Measurements from ENCODE around the gene NT5C1A.

The NT5C1A gene

DNA sequence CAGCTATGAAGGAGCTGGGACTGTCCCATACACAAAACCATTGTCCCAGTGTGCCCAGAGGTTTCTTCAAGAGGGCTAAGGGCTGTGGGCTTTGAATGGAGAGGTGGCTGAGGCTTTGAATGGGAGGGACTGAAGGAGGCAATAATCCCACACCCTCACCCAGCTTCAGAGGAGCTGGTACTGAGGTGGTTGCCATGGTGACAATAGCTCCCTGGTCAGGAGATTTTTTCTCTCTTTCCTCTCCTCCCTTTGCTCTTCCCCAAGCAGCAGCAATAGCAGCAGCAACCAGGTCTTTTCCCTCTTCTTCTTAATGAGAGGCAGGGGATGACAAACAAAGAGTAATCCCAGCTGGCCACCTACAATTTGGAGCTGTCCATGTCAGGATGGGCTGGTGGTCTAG, 17.7 kb upstream of the NT5C1A start:
- DNase-seq = no peak

- DNase-seq = no peak
Measured at GRCh38 chr1:39689214-39689613, 17.3 kb upstream of the NT5C1A start.

DNA sequence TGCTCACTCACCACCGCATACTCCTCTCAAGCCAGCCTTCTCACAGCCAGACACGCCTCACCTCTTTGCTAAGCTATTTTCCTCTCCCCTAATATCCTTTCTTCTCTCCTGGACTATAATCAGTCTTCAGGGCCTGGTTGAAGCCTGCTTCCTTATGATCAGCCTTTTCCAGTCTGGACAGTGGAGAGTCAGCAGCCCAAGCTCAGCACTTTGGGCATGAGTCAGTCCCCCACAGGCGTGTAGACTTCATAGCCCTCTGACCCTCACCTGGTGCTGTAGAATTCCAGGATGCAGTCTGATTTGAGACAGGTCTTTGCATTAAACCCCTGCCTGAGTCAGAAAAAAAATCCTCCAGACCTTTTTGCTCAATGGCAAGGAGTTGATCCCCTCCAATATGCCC, 16.8 kb upstream of the NT5C1A start:
- no peak for DNase-seq

DNA sequence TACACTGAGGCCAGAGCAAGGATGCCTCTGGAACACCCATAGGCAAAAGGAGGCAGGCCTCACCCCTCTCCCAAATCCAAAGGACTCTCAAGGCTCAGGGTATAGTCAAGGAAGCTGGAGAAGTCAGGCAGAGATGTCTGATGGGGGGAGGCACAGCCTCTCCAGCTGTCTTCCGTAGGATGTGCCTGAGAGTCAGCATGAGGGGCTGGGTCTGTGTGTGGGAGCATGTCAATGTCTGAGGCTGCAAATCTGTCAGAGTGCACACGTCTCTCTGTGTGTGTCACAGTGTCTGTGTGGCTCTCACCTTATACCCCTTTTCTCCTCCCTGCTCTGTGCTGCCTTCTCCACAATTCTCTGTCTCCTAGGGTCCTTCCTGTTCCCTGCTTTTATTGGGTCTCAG, 15.3 kb upstream of the NT5C1A start:
- DNase-seq = no peak

DNA sequence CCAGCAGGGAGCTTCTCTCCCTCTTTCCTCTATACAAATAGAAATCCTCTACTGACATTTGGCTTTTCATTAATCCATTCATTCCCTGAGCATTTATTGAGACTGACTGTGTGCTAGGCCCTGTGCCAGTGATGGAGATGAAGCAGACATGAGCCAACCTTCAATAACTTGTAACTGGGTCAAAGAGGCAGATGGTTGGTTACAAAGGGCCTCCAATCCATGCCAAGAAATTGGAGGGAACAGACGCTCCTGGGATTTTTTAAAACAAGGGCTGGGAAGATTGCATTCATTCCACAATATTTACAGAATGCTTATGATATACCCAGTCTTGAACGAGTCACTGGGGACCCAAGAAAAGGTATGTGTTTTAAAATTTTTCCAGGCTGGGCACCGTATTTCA, 13.2 kb upstream of the NT5C1A start:
- no peak for DNase-seq

- DNase-seq = no peak
Measured at GRCh38 chr1:39684313-39684664, 12.4 kb upstream of the NT5C1A start.

- DNase-seq = no peak
Measured at GRCh38 chr1:39683591-39684312, 11.8 kb upstream of the NT5C1A start.

- no peak for DNase-seq
Measured at GRCh38 chr1:39681999-39682398, 10.1 kb upstream of the NT5C1A start.

- DNase-seq = no peak
Measured at GRCh38 chr1:39681294-39681693, 9.4 kb upstream of the NT5C1A start.

DNA sequence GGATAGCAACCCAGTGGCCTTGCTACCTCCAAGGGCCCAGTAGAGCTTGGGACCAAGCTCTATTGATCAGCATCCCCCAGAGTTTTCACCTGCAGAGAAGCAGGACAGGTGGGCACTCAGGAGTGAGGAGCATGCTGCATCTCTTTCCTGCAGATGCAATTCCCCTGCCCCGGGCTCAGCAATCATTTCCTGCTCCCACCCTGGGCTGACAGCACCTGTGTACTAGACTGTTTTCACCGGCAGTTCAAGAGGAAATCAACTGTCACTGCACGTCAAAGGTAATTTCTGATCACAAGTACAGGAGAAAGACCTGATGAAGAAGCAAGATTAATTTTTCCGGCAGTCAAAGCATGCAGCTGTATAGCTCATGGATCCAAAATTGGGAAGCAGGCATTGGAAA, 8.8 kb upstream of the NT5C1A start:
- no peak for DNase-seq

GRCh38 chr1:39679821-39680220, 7.9 kb upstream of the NT5C1A start:
- no peak for DNase-seq

GRCh38 chr1:39678889-39679288, 7.0 kb upstream of the NT5C1A start:
- DNase-seq = no peak

- no peak for DNase-seq
Measured at GRCh38 chr1:39677645-39678044, 5.7 kb upstream of the NT5C1A start.

GRCh38 chr1:39676948-39677548, 5.1 kb upstream of the NT5C1A start:
- no peak for DNase-seq

- no peak for DNase-seq
Measured at GRCh38 chr1:39675220-39675619, 3.3 kb upstream of the NT5C1A start.

GRCh38 chr1:39673215-39673614, 1.3 kb upstream of the NT5C1A start:
- no peak for DNase-seq

DNA sequence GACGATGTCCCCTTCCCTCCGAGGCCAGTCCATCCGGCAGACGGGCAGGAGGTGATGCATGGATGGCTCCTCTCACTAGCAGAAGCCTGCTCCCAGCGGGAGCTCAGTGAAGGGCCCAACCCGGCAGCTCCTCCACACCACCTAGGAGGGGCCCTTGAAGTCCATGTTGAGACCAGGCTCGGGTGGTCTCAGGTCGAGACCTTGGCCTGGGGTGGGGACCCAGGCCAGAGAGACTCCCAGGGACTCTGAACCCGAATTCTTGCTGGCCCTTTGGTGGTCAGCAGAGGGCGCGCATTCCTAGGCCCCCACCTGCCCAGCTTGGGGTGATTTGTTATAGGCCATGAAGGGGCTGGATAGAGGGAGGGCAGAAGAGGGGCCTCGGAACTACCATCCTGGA, 642 bp upstream of the NT5C1A start:
- no peak for DNase-seq

GRCh38 chr1:39671433-39671792, 494 bp downstream of the NT5C1A start:
- DNase-seq = no peak

GRCh38 chr1:39670689-39671088, 1.2 kb downstream of the NT5C1A start:
- DNase-seq = no peak

DNA sequence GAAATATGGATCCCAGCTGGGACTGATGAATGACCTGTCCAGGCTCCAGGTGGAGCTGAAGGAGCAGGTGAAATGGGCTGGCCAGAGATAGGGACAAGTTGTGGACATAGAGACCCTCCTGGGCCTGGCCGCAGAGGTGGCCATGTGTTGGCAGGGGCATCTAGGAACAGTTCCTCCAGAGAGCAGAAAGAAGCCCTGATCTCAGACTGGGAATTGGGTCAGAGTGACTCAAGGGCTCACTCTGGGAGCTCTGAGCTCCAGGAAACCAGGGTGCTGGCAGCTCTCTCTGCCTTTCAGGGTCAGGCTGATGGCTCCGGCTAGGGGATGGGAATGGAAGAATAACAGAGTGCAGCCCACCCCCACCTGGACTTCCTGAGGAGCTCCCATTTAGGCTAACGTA, 3.0 kb downstream of the NT5C1A start:
- DNase-seq = no peak

DNA sequence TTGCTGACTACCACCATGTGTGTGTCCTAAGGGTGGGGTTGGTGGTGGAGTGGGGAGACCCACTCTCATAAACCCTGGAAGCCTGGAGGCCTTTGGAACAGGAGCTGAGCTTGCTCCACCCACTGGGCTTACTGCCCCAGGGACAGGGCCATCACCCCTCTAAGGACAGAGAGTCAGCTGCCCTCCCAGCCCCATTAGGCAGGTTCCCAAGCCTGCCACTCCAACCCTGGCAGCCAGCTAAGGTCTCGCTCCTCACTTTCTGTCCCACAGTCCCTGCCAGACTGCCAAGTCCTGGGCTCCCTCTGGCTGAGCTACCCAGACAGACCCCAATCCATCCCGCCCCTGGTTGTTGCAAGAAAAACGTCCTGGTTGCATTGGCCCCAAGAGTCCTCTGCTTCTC, 3.8 kb downstream of the NT5C1A start:
- DNase-seq = no peak

DNA sequence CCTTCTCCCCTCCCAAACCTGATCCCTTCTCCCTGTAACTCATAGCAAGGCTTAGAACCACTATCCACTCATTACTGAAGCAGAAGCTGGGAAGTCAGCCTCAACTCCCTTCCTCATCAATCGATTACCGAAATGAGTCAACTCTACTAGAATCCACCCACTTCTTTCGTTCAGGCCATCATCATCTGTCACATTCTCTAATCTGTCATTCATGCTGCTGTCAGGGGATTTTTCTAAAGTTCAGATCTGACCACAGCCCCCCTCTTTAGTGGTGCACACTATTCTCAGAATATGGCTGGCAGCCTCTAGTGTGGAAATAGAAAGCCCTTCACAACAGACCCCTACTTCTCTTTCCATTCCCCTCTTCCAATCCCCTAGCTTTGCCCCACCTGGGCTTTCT, 5.1 kb downstream of the NT5C1A start:
- no peak for DNase-seq

GRCh38 chr1:39663559-39663958, 8.3 kb downstream of the NT5C1A start:
- no peak for DNase-seq

DNA sequence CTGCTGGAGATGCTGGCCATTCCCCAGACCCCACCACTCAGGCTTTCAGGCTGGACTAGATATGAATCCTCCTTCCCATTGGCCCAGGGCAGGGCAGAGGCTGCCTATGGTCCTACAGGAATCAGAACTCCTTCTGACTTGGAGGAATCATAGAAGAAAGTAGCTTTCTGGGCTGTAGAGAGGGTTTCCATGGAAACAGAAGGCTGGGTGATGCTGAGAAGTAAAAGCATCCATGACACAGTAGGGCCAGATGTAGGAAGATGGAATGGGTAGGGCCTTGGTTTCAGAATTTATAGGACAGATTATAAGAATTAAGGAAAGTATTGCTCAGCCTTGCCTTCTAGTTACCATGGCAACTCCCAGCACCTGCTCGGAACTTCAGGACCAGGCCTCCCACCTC, 9.0 kb downstream of the NT5C1A start:
- no peak for DNase-seq

GRCh38 chr1:39659538-39659937, 12.4 kb downstream of the NT5C1A start:
- no peak for DNase-seq

Measured in fibroblast of skin of abdomen (primary cell).